Mesenchymal stem cell (in vitro differentiated cells and primary cell): Measurements from ENCODE around the gene AKAP13.

ENCODE experiments used
- DNase-seq: peaks from one replicate; pipeline ENCODE4 v3.0.0-alpha.2; 2013
- H2AFZ ChIP-seq: one replicate; pipeline ENCODE4 v1.6.1; 2013; ENCODE audit warnings: low read depth, mild to moderate bottlenecking, control low read depth, inconsistent platforms, low read length, moderate library complexity
- H2AK5ac ChIP-seq: 2 replicates; pipeline ENCODE4 v1.6.1; 2013; ENCODE audit warnings: low read length, moderate library complexity, mild to moderate bottlenecking, inconsistent platforms; ENCODE audit not compliant: severe bottlenecking
- H2BK120ac ChIP-seq: one replicate; pipeline ENCODE4 v1.6.1; 2013; ENCODE audit warnings: low read depth, mild to moderate bottlenecking, inconsistent platforms, low read length, moderate library complexity
- H2BK12ac ChIP-seq, 2 experiments: one replicate each; pipeline ENCODE4 v1.6.1; 2013; ENCODE audit warnings: inconsistent platforms in 2 of 2, low read length in 2 of 2, mild to moderate bottlenecking in 2 of 2, moderate library complexity in 2 of 2, control low read depth in 1 of 2
- H2BK15ac ChIP-seq: one replicate; pipeline ENCODE4 v1.6.1; 2013; ENCODE audit warnings: mild to moderate bottlenecking, low read depth, inconsistent platforms; ENCODE audit not compliant: poor library complexity, severe bottlenecking
- H2BK5ac ChIP-seq: 2 replicates; pipeline ENCODE4 v1.6.1; 2013; ENCODE audit warnings: low read depth, mild to moderate bottlenecking, low read length, control low read depth, inconsistent platforms; ENCODE audit not compliant: poor library complexity, severe bottlenecking
- H3K14ac ChIP-seq, 2 experiments: one replicate each; pipeline ENCODE4 v1.6.1; 2013; ENCODE audit warnings: inconsistent platforms in 2 of 2, low read length in 2 of 2, control low read depth in 1 of 2, mild to moderate bottlenecking in 1 of 2, moderate library complexity in 1 of 2
- H3K18ac ChIP-seq, 2 experiments: one replicate each; pipeline ENCODE4 v1.6.1; 2013; ENCODE audit warnings: inconsistent platforms in 2 of 2, low read length in 2 of 2, control low read depth in 1 of 2, low read depth in 1 of 2, mild to moderate bottlenecking in 1 of 2
- H3K23ac ChIP-seq, 2 experiments: one replicate each; pipeline ENCODE4 v1.6.1; 2013; ENCODE audit warnings: inconsistent platforms in 2 of 2, low read length in 2 of 2, mild to moderate bottlenecking in 2 of 2, moderate library complexity in 2 of 2, control low read depth in 1 of 2
- H3K27ac ChIP-seq: 2 replicates; pipeline ENCODE4 v1.5.1; 2013; ENCODE audit warnings: mild to moderate bottlenecking, moderate library complexity, low read length, control low read depth, inconsistent platforms; ENCODE audit not compliant: poor library complexity, severe bottlenecking
- H3K27me3 ChIP-seq, 2 experiments: 2 replicates each; pipeline versions ENCODE4 v1.6.1 to v1.7.0; 2013; ENCODE audit warnings: low read length in 2 of 2, mild to moderate bottlenecking in 2 of 2, moderate library complexity in 2 of 2, control low read depth in 1 of 2, inconsistent platforms in 1 of 2; ENCODE audit not compliant: control insufficient read depth in 1 of 2, insufficient read depth in 1 of 2
- H3K36me3 ChIP-seq, 2 experiments: 2 replicates each; pipeline versions ENCODE4 v1.6.1 to v1.7.0; 2013; ENCODE audit warnings: low read length in 2 of 2, control low read depth in 1 of 2, inconsistent platforms in 1 of 2, low read depth in 1 of 2, mild to moderate bottlenecking in 1 of 2; ENCODE audit not compliant: insufficient read depth in 2 of 2, control insufficient read depth in 1 of 2
- H3K4ac ChIP-seq, 2 experiments: one replicate each; pipeline ENCODE4 v1.6.1; 2013; ENCODE audit warnings: inconsistent platforms in 2 of 2, low read length in 2 of 2, mild to moderate bottlenecking in 2 of 2, moderate library complexity in 2 of 2, control low read depth in 1 of 2, low read depth in 1 of 2
- H3K4me1 ChIP-seq: 2 replicates; pipeline ENCODE4 v1.6.1; 2013; ENCODE audit warnings: low read depth, low read length, control low read depth; ENCODE audit not compliant: control insufficient read depth, insufficient read depth
- H3K4me2 ChIP-seq: 2 replicates; pipeline ENCODE4 v1.6.1; 2013; ENCODE audit warnings: low read length, mild to moderate bottlenecking, inconsistent platforms; ENCODE audit not compliant: poor library complexity, severe bottlenecking
- H3K4me3 ChIP-seq, 2 experiments: 2 replicates each; pipeline versions ENCODE4 v1.5.1 to v1.7.0; 2013; ENCODE audit warnings: low read length in 2 of 2, mild to moderate bottlenecking in 2 of 2, control low read depth in 1 of 2, low read depth in 1 of 2; ENCODE audit not compliant: insufficient read depth in 1 of 2
- H3K79me1 ChIP-seq: replicated peaks from 2 replicates; pipeline ENCODE4 v1.6.1; 2013; ENCODE audit warnings: mild to moderate bottlenecking, control low read depth, low read length, inconsistent platforms; ENCODE audit not compliant: poor library complexity, severe bottlenecking
- H3K9ac ChIP-seq: 2 replicates; pipeline ENCODE4 v1.7.0; 2013; ENCODE audit warnings: mild to moderate bottlenecking, low read length, moderate library complexity
- H3K9me3 ChIP-seq: 2 replicates; pipeline ENCODE4 v1.7.0; 2013; ENCODE audit warnings: mild to moderate bottlenecking, low read length; ENCODE audit not compliant: control insufficient read depth
- H4K8ac ChIP-seq: one replicate; pipeline ENCODE4 v1.6.1; 2013; ENCODE audit warnings: inconsistent platforms, mild to moderate bottlenecking, low read length, moderate library complexity
- H4K91ac ChIP-seq: one replicate; pipeline ENCODE4 v1.6.1; 2013; ENCODE audit warnings: mild to moderate bottlenecking, low read length, inconsistent platforms
- WGBS: methylation state at CpG from one replicate; pipeline ENCODE4 v1.1.7; 2013; ENCODE audit warnings: mixed read lengths; 5-methylcytosine and 5-hydroxymethylcytosine counted together

The AKAP13 gene

DNA sequence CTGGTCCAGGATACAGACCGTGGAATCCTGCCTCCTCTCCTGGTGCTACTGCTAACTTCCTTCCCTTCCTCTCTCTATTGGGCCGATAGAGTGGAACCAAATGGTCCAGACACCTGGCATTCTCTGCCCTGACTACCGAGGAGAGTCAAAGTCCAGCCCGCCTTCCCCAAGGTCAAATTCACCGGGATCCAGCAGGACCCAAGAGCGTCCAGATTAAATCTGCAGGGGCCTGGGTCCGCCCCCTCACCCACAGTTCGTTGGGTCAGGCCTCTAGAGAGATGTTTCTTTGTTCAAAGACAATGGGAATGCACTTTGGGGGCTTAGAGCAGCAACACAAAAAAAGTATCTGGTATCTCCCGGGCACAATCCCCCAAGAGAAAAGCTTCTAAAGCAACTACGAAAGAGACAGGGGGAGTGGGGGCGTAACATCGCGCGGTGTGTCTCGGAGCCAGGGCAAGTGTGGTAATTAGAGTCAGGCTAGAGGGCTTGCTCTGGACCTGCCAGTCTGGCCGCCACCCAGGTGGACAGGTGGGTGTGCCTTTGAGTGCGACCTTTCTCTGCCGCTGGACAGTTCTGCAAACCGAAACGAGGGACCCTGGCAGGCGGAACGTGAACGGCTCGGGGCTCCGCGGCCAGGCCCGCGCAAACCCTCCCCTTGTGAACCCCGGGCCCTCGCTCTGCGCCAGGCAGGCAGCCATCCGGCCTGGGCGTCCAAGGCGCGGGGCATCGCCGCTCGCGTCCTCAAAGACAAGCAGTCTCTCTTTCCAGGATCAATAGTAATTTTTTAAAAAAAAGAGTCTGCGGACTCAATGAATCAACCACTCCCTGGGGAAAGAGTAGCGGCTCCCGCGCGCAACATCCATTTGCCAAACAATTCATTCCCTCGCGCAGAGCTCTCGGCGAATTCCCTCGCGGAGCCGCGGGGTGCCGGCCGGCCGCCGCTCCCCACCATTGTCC, 413.5 kb downstream of the AKAP13 start:
- H3K36me3 ChIP-seq: no peaks in the 10 kb centered on the region
- 3% methylated on average over 56 of the region's 56 CpGs for WGBS
- H4K8ac ChIP-seq: peak overlapping the region; percentile 1

DNA sequence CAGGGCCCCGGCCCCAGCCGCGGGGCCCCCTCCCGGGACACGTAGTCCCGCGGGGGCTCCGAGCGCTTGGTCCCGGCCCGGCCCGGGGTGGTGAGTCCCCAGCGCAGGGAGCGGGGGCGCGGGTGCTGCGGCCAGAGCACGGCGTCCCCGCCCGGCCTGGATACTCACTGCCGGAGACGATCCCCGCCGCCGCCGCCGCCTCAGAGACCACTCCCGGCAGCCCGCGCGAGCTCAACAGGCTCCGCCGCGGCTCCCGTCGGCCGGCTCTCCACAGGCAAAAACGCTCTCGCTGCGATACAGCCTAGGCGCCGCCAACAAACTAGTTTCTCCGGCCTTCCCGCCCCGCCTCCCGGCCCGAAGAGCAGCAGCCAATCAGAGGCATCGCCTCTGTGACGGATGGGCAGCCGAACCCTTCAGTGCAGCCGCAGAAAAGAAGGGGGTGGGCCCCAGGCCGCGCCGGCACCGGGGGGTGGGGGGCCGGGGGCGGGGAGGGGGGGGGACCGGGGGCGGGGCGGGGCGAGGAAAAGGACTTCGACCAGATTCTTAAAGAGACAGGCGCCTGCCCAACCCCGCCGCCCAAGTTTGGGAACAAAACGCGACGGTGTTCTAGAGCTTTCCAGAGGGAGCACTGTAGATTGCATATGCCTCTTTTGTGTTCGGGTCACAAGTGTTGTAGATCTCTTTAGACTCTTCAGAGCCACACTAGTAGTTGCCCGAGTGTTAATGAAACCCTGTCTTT, 414.4 kb downstream of the AKAP13 start, which contains the start of gene KLHL25:
KLHL25 (minus strand) TSS at position 328 of the 739 bp plus-strand sequence. CDS start 25,115 bp downstream, outside the sequence.
- H3K4me1 ChIP-seq: peaks cover 12% of the 10 kb centered on the region
- under 1% methylated on average over 46 of the region's 71 CpGs for WGBS
- H2BK15ac ChIP-seq: peak within 1 kb of the TSS; percentile 89
- no peak within 1 kb of the TSS for H2BK5ac ChIP-seq
- peak within 1 kb of the TSS; percentile 1 for H4K8ac ChIP-seq
- no peaks in the 10 kb centered on the region for H3K9me3 ChIP-seq
- no peak within 1 kb of the TSS for H3K14ac ChIP-seq
- H2BK12ac ChIP-seq: peak within 1 kb of the TSS in 1 of 2 experiments; percentile 60
- peak; percentile 95 for DNase-seq
- peak within 1 kb of the TSS; percentile 86 for H3K4me2 ChIP-seq
- peak within 1 kb of the TSS in 1 of 2 experiments; percentile 64 for H3K18ac ChIP-seq
- peak within 1 kb of the TSS; percentile 82 for H3K9ac ChIP-seq
- no peak within 1 kb of the TSS for H3K27ac ChIP-seq
- H3K79me1 ChIP-seq: peaks cover 26% of the 10 kb centered on the region
- peak within 1 kb of the TSS; percentile 78 to 88 for H3K4me3 ChIP-seq
- H2BK120ac ChIP-seq: no peak within 1 kb of the TSS
- H3K23ac ChIP-seq: no peak within 1 kb of the TSS
- H2AK5ac ChIP-seq: no peak within 1 kb of the TSS
- H3K27me3 ChIP-seq: peaks cover 0 to 17% of the 10 kb centered on the region in 2 experiments
- H3K4ac ChIP-seq: peak within 1 kb of the TSS in 1 of 2 experiments; percentile 70
- no peak within 1 kb of the TSS for H4K91ac ChIP-seq
- H2AFZ ChIP-seq: peak within 1 kb of the TSS; percentile 92
- no peaks in the 10 kb centered on the region for H3K36me3 ChIP-seq

More for the DNA sequence above, 413.5 kb downstream of the AKAP13 start:
- no peak overlapping the region for H2BK120ac ChIP-seq
- no peak overlapping the region for H3K4ac ChIP-seq
- H2AFZ ChIP-seq: peak overlapping the region; percentile 92
- H3K9ac ChIP-seq: peak overlapping the region; percentile 82
- peak; percentile 47 for DNase-seq
- no peak overlapping the region for H3K23ac ChIP-seq
- no peak overlapping the region for H2BK12ac ChIP-seq
- peaks cover 32% of the 10 kb centered on the region for H3K79me1 ChIP-seq
- peak overlapping the region; percentile 78 to 88 for H3K4me3 ChIP-seq
- no peak overlapping the region for H2BK15ac ChIP-seq
- H3K27ac ChIP-seq: no peak overlapping the region
- peaks cover 12% of the 10 kb centered on the region for H3K4me1 ChIP-seq
- no peak overlapping the region for H3K18ac ChIP-seq
- no peak overlapping the region for H2AK5ac ChIP-seq
- H4K91ac ChIP-seq: no peak overlapping the region
- H3K4me2 ChIP-seq: peak overlapping the region; percentile 78
- no peak overlapping the region for H3K14ac ChIP-seq
- no peak overlapping the region for H2BK5ac ChIP-seq
- H3K27me3 ChIP-seq: peaks cover 0 to 13% of the 10 kb centered on the region in 2 experiments
- no peaks in the 10 kb centered on the region for H3K9me3 ChIP-seq

DNA sequence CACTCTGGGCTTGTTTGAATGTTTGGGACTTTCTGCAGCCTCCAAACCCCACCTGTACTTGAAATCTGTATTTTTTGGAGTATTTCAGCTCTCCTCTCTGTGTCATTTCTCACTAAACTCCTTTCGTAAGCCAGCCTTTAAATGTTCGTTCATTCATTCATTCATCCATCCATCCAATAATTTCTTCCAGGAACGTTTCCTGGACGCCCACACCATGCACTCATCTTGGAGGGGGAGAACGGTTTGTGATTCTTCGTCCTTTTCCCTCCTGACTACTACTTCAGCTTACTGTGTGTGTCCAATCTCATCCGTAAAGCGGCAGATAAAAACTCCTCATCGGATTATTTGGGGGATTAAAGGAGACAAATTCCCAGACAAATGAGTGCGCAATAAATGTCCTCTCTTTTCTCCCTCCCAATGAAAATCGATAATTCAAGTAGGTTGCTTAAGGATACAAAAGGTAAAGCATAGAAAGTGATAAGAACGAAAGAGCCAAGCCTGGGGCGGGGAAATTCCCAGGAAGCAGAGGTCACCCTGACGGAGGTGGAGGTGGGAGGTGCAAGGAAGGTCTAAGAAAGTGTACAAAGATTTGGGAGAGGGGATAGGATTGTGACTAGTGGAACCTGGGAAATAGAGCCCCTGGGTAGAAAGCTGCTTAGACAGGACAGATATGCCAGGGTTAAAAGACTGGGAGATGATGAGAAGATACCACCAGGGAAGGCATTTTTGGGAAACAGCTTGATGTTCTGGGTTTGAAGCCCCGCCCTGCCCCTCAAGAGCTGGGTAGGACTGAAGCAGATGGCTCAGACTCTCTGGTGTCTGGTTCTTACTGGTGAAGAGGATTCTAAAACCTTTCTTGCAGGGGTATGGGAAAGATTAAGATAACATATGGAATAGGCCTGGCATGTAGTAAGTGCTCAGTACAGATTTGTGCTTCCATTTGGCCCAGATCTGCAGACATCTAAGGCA, 415.2 kb downstream of the AKAP13 start:
- no peaks in the 10 kb centered on the region for H3K9me3 ChIP-seq
- H3K4me2 ChIP-seq: peak overlapping the region; percentile 86
- no peak overlapping the region for H2BK120ac ChIP-seq
- no peak overlapping the region for H2AFZ ChIP-seq
- H2BK15ac ChIP-seq: no peak overlapping the region
- peaks cover 14% of the 10 kb centered on the region for H3K4me1 ChIP-seq
- no peak overlapping the region for H2BK5ac ChIP-seq
- DNase-seq: no peak
- H3K9ac ChIP-seq: peak overlapping the region; percentile 78
- no peak overlapping the region for H3K23ac ChIP-seq
- H2AK5ac ChIP-seq: no peak overlapping the region
- H3K27ac ChIP-seq: no peak overlapping the region
- H4K91ac ChIP-seq: no peak overlapping the region
- no peak overlapping the region for H2BK12ac ChIP-seq
- H3K14ac ChIP-seq: no peak overlapping the region
- peaks cover 0 to 17% of the 10 kb centered on the region in 2 experiments for H3K27me3 ChIP-seq
- H3K4ac ChIP-seq: no peak overlapping the region
- H3K79me1 ChIP-seq: peaks cover 22% of the 10 kb centered on the region
- H3K4me3 ChIP-seq: peak overlapping the region in 1 of 2 experiments; percentile 85
- WGBS: 71% methylated on average over 11 of the region's 15 CpGs
- no peak overlapping the region for H4K8ac ChIP-seq
- no peaks in the 10 kb centered on the region for H3K36me3 ChIP-seq
- H3K18ac ChIP-seq: no peak overlapping the region
